H9 (cell line): ENCODE measurements around the gene BPIFB1. TPM values are rescaled to one million over a fixed set of nuclear protein-coding genes. Genes with fewer than 3 reads are reported as not detected.

ENCODE experiments used
- DNase-seq: peaks from one replicate; pipeline ENCODE4 v3.0.0-alpha.2; 2017
- H2AFZ ChIP-seq: one replicate; pipeline ENCODE4 v1.6.1; 2013; ENCODE audit warnings: mild to moderate bottlenecking, low read length, control low read depth, moderate library complexity
- H2AK5ac ChIP-seq: 2 replicates; pipeline ENCODE4 v1.6.1; 2013; ENCODE audit warnings: low read length, control low read depth, mixed read lengths; ENCODE audit not compliant: insufficient read length
- H2BK120ac ChIP-seq: one replicate; pipeline ENCODE4 v1.6.1; 2013; ENCODE audit warnings: low read depth, mild to moderate bottlenecking, low read length, control low read depth, inconsistent platforms; ENCODE audit not compliant: poor library complexity, severe bottlenecking
- H2BK12ac ChIP-seq: 2 replicates; pipeline ENCODE4 v1.6.1; 2013; ENCODE audit warnings: low read length, control low read depth, mixed read lengths, low read depth; ENCODE audit not compliant: insufficient read length
- H2BK15ac ChIP-seq: 2 replicates; pipeline ENCODE4 v1.6.1; 2013; ENCODE audit warnings: low read depth, low read length, control low read depth
- H2BK20ac ChIP-seq: one replicate; pipeline ENCODE4 v1.6.1; 2013; ENCODE audit warnings: low read depth, mild to moderate bottlenecking, low read length, control low read depth, inconsistent platforms; ENCODE audit not compliant: poor library complexity, severe bottlenecking
- H2BK5ac ChIP-seq: 2 replicates; pipeline ENCODE4 v1.6.1; 2013; ENCODE audit warnings: low read length, control low read depth, mixed read lengths; ENCODE audit not compliant: insufficient read length
- H3K14ac ChIP-seq: 2 replicates; pipeline ENCODE4 v1.6.1; 2013; ENCODE audit warnings: low read length, control low read depth; ENCODE audit not compliant: insufficient read depth
- H3K18ac ChIP-seq: 2 replicates; pipeline ENCODE4 v1.6.1; 2013; ENCODE audit warnings: low read depth, mild to moderate bottlenecking, mixed read lengths, low read length, control low read depth; ENCODE audit not compliant: insufficient read length
- H3K23ac ChIP-seq: 2 replicates; pipeline ENCODE4 v1.6.1; 2013; ENCODE audit warnings: low read length, control low read depth, mixed read lengths, low read depth; ENCODE audit not compliant: insufficient read length
- H3K23me2 ChIP-seq: 2 replicates; pipeline ENCODE4 v1.6.1; 2013; ENCODE audit warnings: low read depth, mild to moderate bottlenecking, mixed read lengths, low read length, control low read depth; ENCODE audit not compliant: insufficient read length, poor library complexity, severe bottlenecking
- H3K27ac ChIP-seq: 2 replicates; pipeline ENCODE4 v1.5.1; 2013; ENCODE audit warnings: low read length, control low read depth, mixed read lengths, low read depth; ENCODE audit not compliant: insufficient read length
- H3K27me3 ChIP-seq: 2 replicates; pipeline ENCODE4 v1.6.1; 2013; ENCODE audit warnings: low read length, control low read depth, inconsistent platforms; ENCODE audit not compliant: insufficient read depth
- H3K4ac ChIP-seq: 2 replicates; pipeline ENCODE4 v1.6.1; 2013; ENCODE audit warnings: low read depth, mild to moderate bottlenecking, control low read depth, inconsistent platforms, low read length, moderate library complexity
- H3K4me1 ChIP-seq: 2 replicates; pipeline ENCODE4 v1.6.1; 2013; ENCODE audit warnings: low read length, control low read depth, inconsistent platforms; ENCODE audit not compliant: insufficient read depth
- H3K4me2 ChIP-seq: 2 replicates; pipeline ENCODE4 v1.6.1; 2013; ENCODE audit warnings: low read length, control low read depth, mixed read lengths; ENCODE audit not compliant: insufficient read length, insufficient read depth
- H3K56ac ChIP-seq: 2 replicates; pipeline ENCODE4 v1.6.1; 2013; ENCODE audit warnings: low read depth, mild to moderate bottlenecking, mixed read lengths, low read length, control low read depth; ENCODE audit not compliant: insufficient read length
- H3K79me1 ChIP-seq: 2 replicates; pipeline ENCODE4 v1.6.1; 2013; ENCODE audit warnings: low read depth, mild to moderate bottlenecking, moderate library complexity, low read length, control low read depth, inconsistent platforms; ENCODE audit not compliant: insufficient read depth, poor library complexity, severe bottlenecking
- H3K79me2 ChIP-seq: 2 replicates; pipeline ENCODE4 v1.6.1; 2013; ENCODE audit warnings: low read length, control low read depth, inconsistent platforms; ENCODE audit not compliant: insufficient read depth
- H3K9ac ChIP-seq: 2 replicates; pipeline ENCODE4 v1.6.1; 2013; ENCODE audit warnings: low read length, control low read depth, mixed read lengths; ENCODE audit not compliant: insufficient read length; ENCODE audit errors: extremely low read depth
- H3K9me3 ChIP-seq: one replicate; pipeline ENCODE4 v1.6.1; 2013; ENCODE audit warnings: low read depth, low read length, inconsistent platforms; ENCODE audit not compliant: control insufficient read depth
- H3T11ph ChIP-seq: one replicate; pipeline ENCODE4 v1.6.1; 2013; ENCODE audit warnings: mild to moderate bottlenecking, low read length, control low read depth, inconsistent platforms
- H4K20me1 ChIP-seq: one replicate; pipeline ENCODE4 v1.6.1; 2013; ENCODE audit not compliant: control insufficient read depth, insufficient read length, insufficient read depth
- H4K5ac ChIP-seq: 2 replicates; pipeline ENCODE4 v1.6.1; 2013; ENCODE audit warnings: low read depth, mild to moderate bottlenecking, mixed read lengths, low read length, control low read depth; ENCODE audit not compliant: insufficient read length
- H4K8ac ChIP-seq: replicated peaks from 2 replicates; pipeline ENCODE4 v1.6.1; 2013; ENCODE audit warnings: low read length, control low read depth, mixed read lengths, low read depth; ENCODE audit not compliant: insufficient read length
- H4K91ac ChIP-seq: 2 replicates; pipeline ENCODE4 v1.6.1; 2013; ENCODE audit warnings: low read depth, mild to moderate bottlenecking, moderate library complexity, mixed read lengths, low read length, control low read depth; ENCODE audit not compliant: insufficient read length
- H3K27ac Mint-ChIP-seq, 3 experiments: 2 replicates in 2 of 3; 3 replicates in 1 of 3; pipeline ENCODE4 v1.8.0; 2020 to 2021; ENCODE audit warnings: mixed read lengths in 3 of 3, mild to moderate bottlenecking in 1 of 3, moderate library complexity in 1 of 3
- H3K27me3 Mint-ChIP-seq: 2 replicates; pipeline ENCODE4 v1.8.0; 2021; ENCODE audit warnings: low read depth, mild to moderate bottlenecking, moderate library complexity, mixed read lengths
- H3K36me3 Mint-ChIP-seq, 3 experiments: 2 replicates in 2 of 3; 3 replicates in 1 of 3; pipeline ENCODE4 v1.8.0; 2020 to 2021; ENCODE audit warnings: low read depth in 3 of 3, mixed read lengths in 3 of 3; ENCODE audit not compliant: insufficient read depth in 1 of 3
- H3K4me1 Mint-ChIP-seq, 2 experiments: 2 replicates each; pipeline ENCODE4 v1.8.0; 2020; ENCODE audit warnings: mixed read lengths in 2 of 2
- H3K4me3 Mint-ChIP-seq, 2 experiments: 2 replicates in 1 of 2; 3 replicates in 1 of 2; pipeline ENCODE4 v1.8.0; 2020 to 2021; ENCODE audit warnings: mild to moderate bottlenecking in 2 of 2, mixed read lengths in 2 of 2, moderate library complexity in 1 of 2
- H3K9me3 Mint-ChIP-seq, 2 experiments: 2 replicates in 1 of 2; 3 replicates in 1 of 2; pipeline ENCODE4 v1.8.0; 2020; ENCODE audit warnings: mild to moderate bottlenecking in 2 of 2, mixed read lengths in 2 of 2, moderate library complexity in 1 of 2
- CTCF ChIP-seq: fragments of 200-600 bp; sonication (generic); conservative IDR thresholded peaks from 3 replicates; pipeline ENCODE4 v1.8.0; 2021; ENCODE audit warnings: antibody characterized with exemption, mild to moderate bottlenecking
- WGBS: extraction: QIAGEN DNeasy Blood & Tissue Kit; methylation state at CpG from one replicate; pipeline ENCODE4 v1.1.7; 2013; ENCODE audit warnings: missing lambda C conversion rate, low lambda C conversion rate, mixed read lengths; ENCODE audit not compliant: insufficient read length; ENCODE audit errors: extremely low coverage; 5-methylcytosine and 5-hydroxymethylcytosine counted together
- total RNA-seq: library from RNA; stranded (reverse); gene quantifications from 2 replicates; pipeline ENCODE4 v1.2.1, GENCODE V29; 2021

BPIFB1 gene
- total RNA-seq, 1 experiment from 2014 or later, result not detected

- Mint-ChIP-seq H3K27me3 (peaks cover 1% of the 10 kb centered on the region; the same call in 1 of the 2 replicates), H3K9me3 (peaks cover 0 to 3% of the 10 kb centered on the region in 2 experiments; a peak in 2 of 5 replicates), H3K4me3 (no peak overlapping the region), H3K4me1 (no peaks in the 10 kb centered on the region; a peak in 1 of 4 replicates), H3K36me3 (no peaks in the 10 kb centered on the region), H3K27ac (0 out of 7 replicates have a peak overlapping the region, but pooled peaks of 1 of the 3 experiments have one; percentile 19)
- H3K23me2 ChIP-seq, result no peaks in the 10 kb centered on the region
- H2BK120ac ChIP-seq, result no peak overlapping the region
- no CpG with 5 or more reads among the region's 4 CpGs for WGBS
- no peaks in the 10 kb centered on the region for H3K27me3 ChIP-seq
- H2AK5ac ChIP-seq, result no peak overlapping the region
- no peak overlapping the region for H2BK15ac ChIP-seq
- no peak overlapping the region for H4K91ac ChIP-seq
- H3T11ph ChIP-seq, result no peak overlapping the region
- no peak overlapping the region for H3K23ac ChIP-seq
- H3K9ac ChIP-seq, result no peak overlapping the region
- H3K4me1 ChIP-seq, result no peaks in the 10 kb centered on the region
- H3K14ac ChIP-seq, result no peak overlapping the region
- H2AFZ ChIP-seq, result no peak overlapping the region
- H3K9me3 ChIP-seq, result no peaks in the 10 kb centered on the region
- no peak overlapping the region for H4K5ac ChIP-seq
- no peak overlapping the region for H3K56ac ChIP-seq
- no peak overlapping the region for H4K8ac ChIP-seq
- no peak for TF ChIP-seq CTCF
- H3K18ac ChIP-seq, result no peak overlapping the region
- no peak for DNase-seq
- H2BK20ac ChIP-seq, result no peak overlapping the region
- no peak overlapping the region for H3K4ac ChIP-seq
- no peak overlapping the region for H2BK12ac ChIP-seq
- no peaks in the 10 kb centered on the region for H4K20me1 ChIP-seq
- no peak overlapping the region for H3K4me2 ChIP-seq
- no peaks in the 10 kb centered on the region for H3K79me2 ChIP-seq
- no peaks in the 10 kb centered on the region for H3K79me1 ChIP-seq
- H2BK5ac ChIP-seq, result no peak overlapping the region
- no peak overlapping the region for H3K27ac ChIP-seq
Measured at GRCh38 chr20:33311996-33312395, 29.0 kb downstream of the BPIFB1 start.
